Liver (tissue), 9 donors: ENCODE measurements around the gene CEP68. TPM values are rescaled to one million over a fixed set of nuclear protein-coding genes. Genes with fewer than 3 reads are reported as not detected.

Experiments
- DNase-seq: peaks from one replicate; pipeline ENCODE4 v3.0.0-alpha.2; 2017; ENCODE audit warnings: low spot score
- H3K27ac ChIP-seq, 2 donors: one replicate each; pipeline ENCODE4 v1.7.0; 2013; ENCODE audit warnings: inconsistent platforms in 2 of 2, low read length in 2 of 2, control low read depth in 1 of 2, low read depth in 1 of 2, mild to moderate bottlenecking in 1 of 2
- H3K27me3 ChIP-seq, 4 donors: one replicate each; pipeline versions ENCODE4 v1.6.1 to v1.7.0; 2013; ENCODE audit warnings: low read length in 3 of 4, inconsistent platforms in 1 of 4, mild to moderate bottlenecking in 1 of 4, moderate library complexity in 1 of 4; ENCODE audit not compliant: control insufficient read depth in 4 of 4, insufficient read depth in 4 of 4
- H3K36me3 ChIP-seq, 4 donors: one replicate each; pipeline versions ENCODE4 v1.6.1 to v1.7.0; 2013; ENCODE audit warnings: low read length in 3 of 4, mild to moderate bottlenecking in 3 of 4, low read depth in 1 of 4, moderate library complexity in 1 of 4; ENCODE audit not compliant: control insufficient read depth in 4 of 4, insufficient read depth in 3 of 4
- H3K4me1 ChIP-seq, 4 donors: one replicate each; pipeline versions ENCODE4 v1.6.1 to v1.7.0; 2013; ENCODE audit warnings: low read length in 3 of 4, mild to moderate bottlenecking in 3 of 4, moderate library complexity in 1 of 4; ENCODE audit not compliant: control insufficient read depth in 4 of 4, insufficient read depth in 4 of 4
- H3K4me3 ChIP-seq, 3 donors: one replicate each; pipeline versions ENCODE4 v1.6.1 to v1.7.0; 2013; ENCODE audit warnings: low read length in 3 of 3, control low read depth in 1 of 3, low read depth in 1 of 3, mild to moderate bottlenecking in 1 of 3
- H3K9ac ChIP-seq, 2 donors: one replicate each; pipeline ENCODE4 v1.7.0; 2013; ENCODE audit warnings: low read length in 2 of 2, mild to moderate bottlenecking in 2 of 2, moderate library complexity in 2 of 2, control low read depth in 1 of 2, low read depth in 1 of 2
- H3K9me3 ChIP-seq, 4 donors: one replicate each; pipeline versions ENCODE4 v1.6.1 to v1.7.0; 2013; ENCODE audit warnings: low read length in 3 of 4; ENCODE audit not compliant: control insufficient read depth in 4 of 4
- ATF3 ChIP-seq: IDR thresholded peaks from 2 replicates; pipeline ENCODE4 v1.6.1; 2016; ENCODE audit warnings: antibody characterized with exemption
- EGR1 ChIP-seq, 2 donors: IDR thresholded peaks; 2 replicates each; pipeline ENCODE4 v1.6.1; 2016 to 2018; ENCODE audit warnings: antibody characterized with exemption in 2 of 2, low read depth in 2 of 2
- FOXA1 ChIP-seq: IDR thresholded peaks from 2 replicates; pipeline ENCODE4 v1.6.1; 2016; ENCODE audit warnings: antibody characterized with exemption
- FOXA2 ChIP-seq: IDR thresholded peaks from 2 replicates; pipeline ENCODE4 v1.6.1; 2016; ENCODE audit warnings: antibody characterized with exemption
- GABPA ChIP-seq, 2 donors: IDR thresholded peaks in 1 of 2; conservative IDR thresholded peaks in 1 of 2; 2 replicates each; pipeline ENCODE4 v1.6.1; 2016; ENCODE audit warnings: antibody characterized with exemption in 2 of 2, mild to moderate bottlenecking in 1 of 2, moderate library complexity in 1 of 2
- HNF4A ChIP-seq, 2 donors: conservative IDR thresholded peaks; 2 replicates each; pipeline ENCODE4 v1.6.1; 2016; ENCODE audit warnings: antibody characterized with exemption in 2 of 2, mild to moderate bottlenecking in 2 of 2
- HNF4G ChIP-seq: IDR thresholded peaks from 2 replicates; pipeline ENCODE4 v1.6.1; 2016; ENCODE audit warnings: antibody characterized with exemption
- JUND ChIP-seq, 2 donors: IDR thresholded peaks; 2 replicates each; pipeline ENCODE4 v1.6.1; 2016; ENCODE audit warnings: antibody characterized with exemption in 2 of 2
- NR2F2 ChIP-seq: IDR thresholded peaks from 2 replicates; pipeline ENCODE4 v1.6.1; 2016; ENCODE audit warnings: antibody characterized with exemption
- RAD21 ChIP-seq, 2 donors: IDR thresholded peaks; 2 replicates each; pipeline ENCODE4 v1.6.1; 2016; ENCODE audit warnings: antibody characterized with exemption in 2 of 2, mild to moderate bottlenecking in 2 of 2
- RXRA ChIP-seq, 2 donors: IDR thresholded peaks; 2 replicates each; pipeline ENCODE4 v1.6.1; 2017 to 2018; ENCODE audit warnings: antibody characterized with exemption in 2 of 2, mild to moderate bottlenecking in 1 of 2
- SP1 ChIP-seq: IDR thresholded peaks from 2 replicates; pipeline ENCODE4 v1.6.1; 2018; ENCODE audit warnings: antibody characterized with exemption, mild to moderate bottlenecking
- TAF1 ChIP-seq: conservative IDR thresholded peaks from 2 replicates; pipeline ENCODE4 v1.6.1; 2016; ENCODE audit warnings: antibody characterized with exemption, mild to moderate bottlenecking
- YY1 ChIP-seq: IDR thresholded peaks from 2 replicates; pipeline ENCODE4 v1.6.1; 2016; ENCODE audit warnings: antibody characterized with exemption, mild to moderate bottlenecking
- WGBS: extraction: QIAGEN DNeasy Blood & Tissue Kit; methylation state at CpG from one replicate; pipeline ENCODE4 v1.1.7; 2013; 5-methylcytosine and 5-hydroxymethylcytosine counted together
- polyA plus RNA-seq, 2 donors: library from polyadenylated mRNA; stranded (reverse) in 1 of 2; unstranded in 1 of 2; fragments of 200-250 nt in 1 of 2; fragments of >200 nt in 1 of 2; fragmentation: Nextera tagmentation in 1 of 2; extraction: Ambion mirVana in 1 of 2; gene quantifications; one replicate each; pipeline versions ENCODE4 v1.2.1 to v1.2.3, GENCODE V29; 2013 to 2015
- total RNA-seq, 2 donors: library from RNA; depleted of rRNA; stranded (reverse); fragments of >200 nt; gene quantifications; one replicate each; pipeline ENCODE4 v1.2.3, GENCODE V29; 2014
- TF ChIP-seq, protein P1 (sequence below): IDR thresholded peaks from 2 replicates; pipeline ENCODE4 v1.6.1; 2016; ENCODE audit warnings: antibody characterized with exemption
- TF ChIP-seq, protein P2 (sequence below): fragments of 150-350 bp; IDR thresholded peaks from 2 replicates; pipeline ENCODE4 v1.5.1; 2017; ENCODE audit warnings: improper control_type of control experiment, low read depth, low read length; ENCODE audit not compliant: missing input control
- TF ChIP-seq, protein P3 (sequence below): IDR thresholded peaks from 2 replicates; pipeline ENCODE4 v1.6.1; 2016; ENCODE audit warnings: antibody characterized with exemption
- TF ChIP-seq, protein P4 (sequence below): IDR thresholded peaks from 2 replicates; pipeline ENCODE4 v1.6.1; 2016; ENCODE audit warnings: antibody characterized with exemption, mild to moderate bottlenecking
- donor health status: healthy.
- donor health status: healthy.
- donor health status: healthy.
- donor health status: healthy.
- donor health status: healthy.

CEP68 gene
- total and polyA plus RNA-seq, 4 donors: 2.1 to 5.8 (median 4.1) TPM

DNA sequence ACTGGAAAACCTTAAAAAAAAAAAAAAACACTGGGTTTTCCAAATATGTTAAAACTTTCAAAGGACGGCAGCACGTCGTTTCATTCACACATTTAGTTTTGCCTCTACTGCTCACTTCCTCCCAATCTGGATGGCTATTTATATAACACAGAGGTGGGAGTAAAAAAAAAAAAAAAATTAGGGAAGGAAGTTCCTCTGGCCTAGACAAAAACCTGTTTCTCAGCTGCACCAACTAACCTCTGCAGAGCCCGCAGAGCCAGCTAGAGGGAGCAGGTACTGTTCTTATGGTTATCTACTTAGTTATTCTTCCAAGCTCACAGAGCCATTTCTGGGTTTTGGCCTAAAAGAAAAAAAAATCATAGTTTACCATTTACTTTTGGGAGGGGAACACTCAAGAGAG is 38.9 kb upstream of the CEP68 start:
- H3K9me3 ChIP-seq: no peaks in the 10 kb centered on the region
- no peak overlapping the region for H3K9ac ChIP-seq
- TF ChIP-seq RAD21 (IDR thresholded peaks at IDR 0.05) (peak in 1 of 2 donors; percentile 29), TAF1 (no peak)
- no peak for DNase-seq
- H3K27me3 ChIP-seq: no peaks in the 10 kb centered on the region
- no peak overlapping the region for H3K27ac ChIP-seq
- peaks cover 6 to 26% (median 13%) of the 10 kb centered on the region in 4 donors for H3K36me3 ChIP-seq
- H3K4me3 ChIP-seq: no peak overlapping the region
- WGBS: 69% methylated on average over 4 of the region's 4 CpGs
- H3K4me1 ChIP-seq: no peaks in the 10 kb centered on the region

- Histone ChIP-seq H3K27ac (peak overlapping the region in 1 of 2 donors; percentile 15), H3K27me3 (no peaks in the 10 kb centered on the region), H3K4me1 (no peaks in the 10 kb centered on the region), H3K9ac (no peak overlapping the region), H3K9me3 (no peaks in the 10 kb centered on the region), H3K36me3 (peaks cover 6 to 26% (median 13%) of the 10 kb centered on the region in 4 donors), H3K4me3 (no peak overlapping the region)
- DNase-seq: no peak
- WGBS: 89% methylated on average over 15 of the region's 15 CpGs
- TF ChIP-seq JUND (IDR thresholded peaks at IDR 0.05) (no peak), SP1 (no peak), GABPA (IDR thresholded peaks at IDR 0.05 in 1 of 2, conservative IDR thresholded peaks at IDR 0.05 in 1 of 2) (no peak)
- TF ChIP-seq, protein P1, sequence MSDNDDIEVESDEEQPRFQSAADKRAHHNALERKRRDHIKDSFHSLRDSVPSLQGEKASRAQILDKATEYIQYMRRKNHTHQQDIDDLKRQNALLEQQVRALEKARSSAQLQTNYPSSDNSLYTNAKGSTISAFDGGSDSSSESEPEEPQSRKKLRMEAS: no peak
- TF ChIP-seq, protein P2, sequence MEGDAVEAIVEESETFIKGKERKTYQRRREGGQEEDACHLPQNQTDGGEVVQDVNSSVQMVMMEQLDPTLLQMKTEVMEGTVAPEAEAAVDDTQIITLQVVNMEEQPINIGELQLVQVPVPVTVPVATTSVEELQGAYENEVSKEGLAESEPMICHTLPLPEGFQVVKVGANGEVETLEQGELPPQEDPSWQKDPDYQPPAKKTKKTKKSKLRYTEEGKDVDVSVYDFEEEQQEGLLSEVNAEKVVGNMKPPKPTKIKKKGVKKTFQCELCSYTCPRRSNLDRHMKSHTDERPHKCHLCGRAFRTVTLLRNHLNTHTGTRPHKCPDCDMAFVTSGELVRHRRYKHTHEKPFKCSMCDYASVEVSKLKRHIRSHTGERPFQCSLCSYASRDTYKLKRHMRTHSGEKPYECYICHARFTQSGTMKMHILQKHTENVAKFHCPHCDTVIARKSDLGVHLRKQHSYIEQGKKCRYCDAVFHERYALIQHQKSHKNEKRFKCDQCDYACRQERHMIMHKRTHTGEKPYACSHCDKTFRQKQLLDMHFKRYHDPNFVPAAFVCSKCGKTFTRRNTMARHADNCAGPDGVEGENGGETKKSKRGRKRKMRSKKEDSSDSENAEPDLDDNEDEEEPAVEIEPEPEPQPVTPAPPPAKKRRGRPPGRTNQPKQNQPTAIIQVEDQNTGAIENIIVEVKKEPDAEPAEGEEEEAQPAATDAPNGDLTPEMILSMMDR: no peak
Observed at GRCh38 chr2:65018141-65018582, 38.1 kb upstream of the CEP68 start.

- no peak overlapping the region for H3K27ac ChIP-seq
- no peak for DNase-seq
- no peak overlapping the region for H3K9ac ChIP-seq
- TF ChIP-seq, protein P3, sequence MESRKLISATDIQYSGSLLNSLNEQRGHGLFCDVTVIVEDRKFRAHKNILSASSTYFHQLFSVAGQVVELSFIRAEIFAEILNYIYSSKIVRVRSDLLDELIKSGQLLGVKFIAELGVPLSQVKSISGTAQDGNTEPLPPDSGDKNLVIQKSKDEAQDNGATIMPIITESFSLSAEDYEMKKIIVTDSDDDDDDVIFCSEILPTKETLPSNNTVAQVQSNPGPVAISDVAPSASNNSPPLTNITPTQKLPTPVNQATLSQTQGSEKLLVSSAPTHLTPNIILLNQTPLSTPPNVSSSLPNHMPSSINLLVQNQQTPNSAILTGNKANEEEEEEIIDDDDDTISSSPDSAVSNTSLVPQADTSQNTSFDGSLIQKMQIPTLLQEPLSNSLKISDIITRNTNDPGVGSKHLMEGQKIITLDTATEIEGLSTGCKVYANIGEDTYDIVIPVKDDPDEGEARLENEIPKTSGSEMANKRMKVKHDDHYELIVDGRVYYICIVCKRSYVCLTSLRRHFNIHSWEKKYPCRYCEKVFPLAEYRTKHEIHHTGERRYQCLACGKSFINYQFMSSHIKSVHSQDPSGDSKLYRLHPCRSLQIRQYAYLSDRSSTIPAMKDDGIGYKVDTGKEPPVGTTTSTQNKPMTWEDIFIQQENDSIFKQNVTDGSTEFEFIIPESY: no peak
- no peak for TF ChIP-seq SP1
- no peak for TF ChIP-seq NR2F2
- TF ChIP-seq EGR1 (IDR thresholded peaks at IDR 0.05; ENCODE audit: low read depth in 2 of 2): no peak
- TF ChIP-seq TAF1: no peak
- TF ChIP-seq HNF4A (conservative IDR thresholded peaks at IDR 0.05): no peak
- TF ChIP-seq, protein P1: no peak
- TF ChIP-seq HNF4G: no peak
- no peak for TF ChIP-seq RAD21 (IDR thresholded peaks at IDR 0.05)
- no peak for TF ChIP-seq ATF3
- no peak for TF ChIP-seq YY1
- no peak for TF ChIP-seq JUND (IDR thresholded peaks at IDR 0.05)
- TF ChIP-seq GABPA (IDR thresholded peaks at IDR 0.05 in 1 of 2, conservative IDR thresholded peaks at IDR 0.05 in 1 of 2): no peak
- no peak for TF ChIP-seq FOXA2
- TF ChIP-seq, protein P2: no peak
- no peak for TF ChIP-seq FOXA1
- TF ChIP-seq RXRA (IDR thresholded peaks at IDR 0.05): no peak
- TF ChIP-seq, protein P4, sequence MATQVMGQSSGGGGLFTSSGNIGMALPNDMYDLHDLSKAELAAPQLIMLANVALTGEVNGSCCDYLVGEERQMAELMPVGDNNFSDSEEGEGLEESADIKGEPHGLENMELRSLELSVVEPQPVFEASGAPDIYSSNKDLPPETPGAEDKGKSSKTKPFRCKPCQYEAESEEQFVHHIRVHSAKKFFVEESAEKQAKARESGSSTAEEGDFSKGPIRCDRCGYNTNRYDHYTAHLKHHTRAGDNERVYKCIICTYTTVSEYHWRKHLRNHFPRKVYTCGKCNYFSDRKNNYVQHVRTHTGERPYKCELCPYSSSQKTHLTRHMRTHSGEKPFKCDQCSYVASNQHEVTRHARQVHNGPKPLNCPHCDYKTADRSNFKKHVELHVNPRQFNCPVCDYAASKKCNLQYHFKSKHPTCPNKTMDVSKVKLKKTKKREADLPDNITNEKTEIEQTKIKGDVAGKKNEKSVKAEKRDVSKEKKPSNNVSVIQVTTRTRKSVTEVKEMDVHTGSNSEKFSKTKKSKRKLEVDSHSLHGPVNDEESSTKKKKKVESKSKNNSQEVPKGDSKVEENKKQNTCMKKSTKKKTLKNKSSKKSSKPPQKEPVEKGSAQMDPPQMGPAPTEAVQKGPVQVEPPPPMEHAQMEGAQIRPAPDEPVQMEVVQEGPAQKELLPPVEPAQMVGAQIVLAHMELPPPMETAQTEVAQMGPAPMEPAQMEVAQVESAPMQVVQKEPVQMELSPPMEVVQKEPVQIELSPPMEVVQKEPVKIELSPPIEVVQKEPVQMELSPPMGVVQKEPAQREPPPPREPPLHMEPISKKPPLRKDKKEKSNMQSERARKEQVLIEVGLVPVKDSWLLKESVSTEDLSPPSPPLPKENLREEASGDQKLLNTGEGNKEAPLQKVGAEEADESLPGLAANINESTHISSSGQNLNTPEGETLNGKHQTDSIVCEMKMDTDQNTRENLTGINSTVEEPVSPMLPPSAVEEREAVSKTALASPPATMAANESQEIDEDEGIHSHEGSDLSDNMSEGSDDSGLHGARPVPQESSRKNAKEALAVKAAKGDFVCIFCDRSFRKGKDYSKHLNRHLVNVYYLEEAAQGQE: no peak
- no peaks in the 10 kb centered on the region for H3K9me3 ChIP-seq
- H3K36me3 ChIP-seq: peaks cover 6 to 26% (median 14%) of the 10 kb centered on the region in 4 donors
- H3K27me3 ChIP-seq: no peaks in the 10 kb centered on the region
- H3K4me3 ChIP-seq: no peak overlapping the region
- WGBS: 85% methylated on average over 1 of the region's 1 CpG
- H3K4me1 ChIP-seq: no peaks in the 10 kb centered on the region
Observed at GRCh38 chr2:65019010-65019409, 37.2 kb upstream of the CEP68 start.
